ENCODE measurements around the gene ALK. TPM values are rescaled to one million over a fixed set of nuclear protein-coding genes. Genes with fewer than 3 reads are reported as not detected.

ALK gene
- total RNA-seq, 1 donor from 2014 or later = 0.14 TPM

DNA sequence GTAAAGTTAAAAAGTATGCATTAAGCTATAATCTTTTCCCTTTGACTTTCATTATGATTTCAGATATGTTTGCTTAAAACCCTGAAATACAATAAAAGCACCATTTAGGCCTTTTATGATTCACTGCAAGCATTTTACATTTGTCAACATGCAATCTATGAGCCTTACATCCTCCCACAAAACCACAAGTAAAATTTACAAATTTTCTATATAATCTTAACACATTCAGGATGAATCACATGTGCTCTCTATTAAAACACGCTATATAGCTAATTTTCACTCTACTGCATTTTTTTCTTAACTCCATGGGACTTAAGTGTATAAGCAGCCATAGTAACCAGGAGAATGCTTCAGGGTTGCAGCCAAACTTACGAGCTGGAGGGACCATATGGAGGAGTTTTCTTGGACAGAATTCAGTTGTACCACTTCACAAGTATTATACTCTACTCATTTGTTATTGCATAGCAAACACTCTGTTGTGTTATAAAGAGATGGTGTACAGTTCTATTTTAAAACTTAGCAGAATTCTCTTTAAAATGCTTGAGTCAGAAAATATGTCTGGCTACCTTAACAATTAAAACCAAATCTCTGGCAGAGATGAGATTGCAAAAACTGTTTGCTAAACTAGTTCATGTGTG lies 293.2 kb downstream of the ALK start:
- TF ChIP-seq, protein P1, sequence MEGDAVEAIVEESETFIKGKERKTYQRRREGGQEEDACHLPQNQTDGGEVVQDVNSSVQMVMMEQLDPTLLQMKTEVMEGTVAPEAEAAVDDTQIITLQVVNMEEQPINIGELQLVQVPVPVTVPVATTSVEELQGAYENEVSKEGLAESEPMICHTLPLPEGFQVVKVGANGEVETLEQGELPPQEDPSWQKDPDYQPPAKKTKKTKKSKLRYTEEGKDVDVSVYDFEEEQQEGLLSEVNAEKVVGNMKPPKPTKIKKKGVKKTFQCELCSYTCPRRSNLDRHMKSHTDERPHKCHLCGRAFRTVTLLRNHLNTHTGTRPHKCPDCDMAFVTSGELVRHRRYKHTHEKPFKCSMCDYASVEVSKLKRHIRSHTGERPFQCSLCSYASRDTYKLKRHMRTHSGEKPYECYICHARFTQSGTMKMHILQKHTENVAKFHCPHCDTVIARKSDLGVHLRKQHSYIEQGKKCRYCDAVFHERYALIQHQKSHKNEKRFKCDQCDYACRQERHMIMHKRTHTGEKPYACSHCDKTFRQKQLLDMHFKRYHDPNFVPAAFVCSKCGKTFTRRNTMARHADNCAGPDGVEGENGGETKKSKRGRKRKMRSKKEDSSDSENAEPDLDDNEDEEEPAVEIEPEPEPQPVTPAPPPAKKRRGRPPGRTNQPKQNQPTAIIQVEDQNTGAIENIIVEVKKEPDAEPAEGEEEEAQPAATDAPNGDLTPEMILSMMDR (IDR thresholded peaks at IDR 0.05; ENCODE audit: borderline replicate concordance) = no peak
- H3K27ac ChIP-seq (replicated peaks) = no peak overlapping the region
- intact Hi-C loops (cut with micrococcal nuclease) = no loop called here
- no peaks in the 10 kb centered on the region for H3K36me3 ChIP-seq
- H3K9me3 ChIP-seq (replicated peaks) = no peaks in the 10 kb centered on the region
- DNase-seq = no peak
- H3K27me3 ChIP-seq (ENCODE audit: low read depth) = peaks cover 32% of the 10 kb centered on the region
- no peak overlapping the region for H3K4me3 ChIP-seq
- H3K4me1 ChIP-seq = peaks cover 7% of the 10 kb centered on the region

GRCh38 chr2:29627279-29627711 lies 294.1 kb downstream of the ALK start:
- Histone ChIP-seq H3K9me3 (replicated peaks) (no peaks in the 10 kb centered on the region), H3K27me3 (ENCODE audit: low read depth) (peaks cover 32% of the 10 kb centered on the region), H3K4me1 (peaks cover 7% of the 10 kb centered on the region), H3K36me3 (no peaks in the 10 kb centered on the region), H3K27ac (replicated peaks) (no peak overlapping the region), H3K4me3 (no peak overlapping the region)
- intact Hi-C loops (cut with micrococcal nuclease) = no loop called here
- TF ChIP-seq, protein P1 (IDR thresholded peaks at IDR 0.05; ENCODE audit: borderline replicate concordance) = no peak
- DNase-seq = no peak

GRCh38 chr2:29620890-29621289 lies 300.5 kb downstream of the ALK start:
- intact Hi-C loops (cut with micrococcal nuclease) = no loop called here
- H3K27me3 ChIP-seq (ENCODE audit: low read depth) = peaks cover 28% of the 10 kb centered on the region
- H3K36me3 ChIP-seq = no peaks in the 10 kb centered on the region
- no peak for DNase-seq
- no peak overlapping the region for H3K4me3 ChIP-seq
- H3K27ac ChIP-seq (replicated peaks) = no peak overlapping the region
- H3K4me1 ChIP-seq = no peaks in the 10 kb centered on the region
- TF ChIP-seq, protein P1 (IDR thresholded peaks at IDR 0.05; ENCODE audit: borderline replicate concordance) = no peak
- H3K9me3 ChIP-seq (replicated peaks) = no peaks in the 10 kb centered on the region

DNA sequence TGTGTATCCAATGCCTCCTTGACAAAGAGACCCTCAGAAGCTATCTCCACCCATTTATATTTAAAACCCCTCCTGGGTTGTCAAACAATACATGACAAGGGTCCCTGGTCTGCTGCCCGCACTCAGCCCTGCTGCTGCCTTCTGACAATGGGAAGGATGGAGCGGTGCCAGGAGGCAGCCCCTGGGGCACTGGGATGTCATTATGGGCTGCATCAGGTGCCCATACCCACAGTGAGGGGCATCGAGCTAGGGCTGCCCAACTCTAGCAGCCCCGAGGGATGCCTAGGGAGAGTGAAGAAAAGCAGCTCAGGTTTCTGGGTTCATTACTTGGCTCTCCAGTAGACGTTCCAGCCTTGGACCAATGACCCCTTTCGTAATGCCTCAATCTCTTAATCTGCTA lies 301.7 kb downstream of the ALK start:
- TF ChIP-seq, protein P1 (IDR thresholded peaks at IDR 0.05; ENCODE audit: borderline replicate concordance) = no peak
- no peaks in the 10 kb centered on the region for H3K9me3 ChIP-seq (replicated peaks)
- H3K4me1 ChIP-seq = no peaks in the 10 kb centered on the region
- no peak overlapping the region for H3K4me3 ChIP-seq
- no peak for DNase-seq
- intact Hi-C loops (cut with micrococcal nuclease) = no loop called here
- no peaks in the 10 kb centered on the region for H3K36me3 ChIP-seq
- peaks cover 27% of the 10 kb centered on the region for H3K27me3 ChIP-seq (ENCODE audit: low read depth)
- H3K27ac ChIP-seq (replicated peaks) = no peak overlapping the region

GRCh38 chr2:29618024-29618423 lies 303.4 kb downstream of the ALK start:
- intact Hi-C loops (cut with micrococcal nuclease) = no loop called here
- no peak overlapping the region for H3K4me3 ChIP-seq
- no peaks in the 10 kb centered on the region for H3K4me1 ChIP-seq
- H3K27me3 ChIP-seq (ENCODE audit: low read depth) = peaks cover 36% of the 10 kb centered on the region
- H3K27ac ChIP-seq (replicated peaks) = no peak overlapping the region
- no peaks in the 10 kb centered on the region for H3K36me3 ChIP-seq
- no peak for DNase-seq
- TF ChIP-seq, protein P1 (IDR thresholded peaks at IDR 0.05; ENCODE audit: borderline replicate concordance) = no peak
- H3K9me3 ChIP-seq (replicated peaks) = no peaks in the 10 kb centered on the region

Data from left ventricle myocardium inferior (tissue), 1 donor.